HG03280 (cell line): ENCODE measurements around the gene CNTN5.
"Not testable (repeated sequence)": the region's sequence is repeated elsewhere in the genome, so short reads cannot be mapped to it uniquely, and the experiment has no call there.

Experiments used
- ATAC-seq: cut with Tn5 transposase; IDR thresholded peaks from one replicate; pipeline ENCODE4 v1.9.1; 2021; ENCODE audit warnings: mild to moderate bottlenecking, moderate library complexity; ENCODE audit not compliant: unreplicated experiment

The CNTN5 gene

GRCh38 chr11:100273066-100273815 lies 1252.5 kb downstream of the CNTN5 start:
- no peak for ATAC-seq

- ATAC-seq = not testable (repeated sequence)
Measured at GRCh38 chr11:100274466-100274865, 1253.7 kb downstream of the CNTN5 start.

GRCh38 chr11:100294748-100295147 lies 1274.0 kb downstream of the CNTN5 start:
- no peak for ATAC-seq

GRCh38 chr11:100296051-100296679 lies 1275.4 kb downstream of the CNTN5 start:
- ATAC-seq = no peak

- no peak for ATAC-seq
Measured at GRCh38 chr11:100297516-100297915, 1276.8 kb downstream of the CNTN5 start.

GRCh38 chr11:100302824-100303223 lies 1282.1 kb downstream of the CNTN5 start:
- no peak for ATAC-seq

GRCh38 chr11:100303897-100304296 lies 1283.1 kb downstream of the CNTN5 start:
- ATAC-seq = no peak

- ATAC-seq = no peak
Measured at GRCh38 chr11:100308202-100308601, 1287.5 kb downstream of the CNTN5 start.

- no peak for ATAC-seq
Measured at GRCh38 chr11:100315946-100316345, 1295.2 kb downstream of the CNTN5 start.

- no peak for ATAC-seq
Measured at GRCh38 chr11:100316952-100317351, 1296.2 kb downstream of the CNTN5 start.

- ATAC-seq = no peak
Measured at GRCh38 chr11:100319691-100320090, 1298.9 kb downstream of the CNTN5 start.

GRCh38 chr11:100328626-100329340 lies 1308.0 kb downstream of the CNTN5 start:
- ATAC-seq = no peak

GRCh38 chr11:100329352-100329751 lies 1308.6 kb downstream of the CNTN5 start:
- ATAC-seq = no peak

- no peak for ATAC-seq
Measured at GRCh38 chr11:100336873-100337272, 1316.1 kb downstream of the CNTN5 start.

- no peak for ATAC-seq
Measured at GRCh38 chr11:100338144-100338840, 1317.5 kb downstream of the CNTN5 start.

- no peak for ATAC-seq
Measured at GRCh38 chr11:100340466-100341319, 1319.9 kb downstream of the CNTN5 start.

GRCh38 chr11:100353083-100353482 lies 1332.3 kb downstream of the CNTN5 start:
- ATAC-seq = no peak

- no peak for ATAC-seq
Measured at GRCh38 chr11:100354736-100355135, 1334.0 kb downstream of the CNTN5 start.

GRCh38 chr11:100356035-100356434 lies 1335.3 kb downstream of the CNTN5 start:
- no peak for ATAC-seq

- ATAC-seq = no peak
Measured at GRCh38 chr11:100359281-100359680, 1338.5 kb downstream of the CNTN5 start.
